Sigmoid colon (tissue), 7 donors: ENCODE measurements around the gene EVC. TPM values are rescaled to one million over a fixed set of nuclear protein-coding genes. Genes with fewer than 3 reads are reported as not detected.
A peak's percentile ranks its signal among the peaks of the same experiment; 100 is the strongest.

Experiments
- DNase-seq: peaks from one replicate; pipeline ENCODE4 v3.0.0-alpha.2; 2019
- H3K27ac ChIP-seq, 4 donors: fragments of 200-600 bp; sonication (generic); one replicate each; pipeline ENCODE4 v1.5.1; 2016 to 2019; ENCODE audit warnings: mild to moderate bottlenecking in 1 of 4
- H3K27me3 ChIP-seq, 3 donors: fragments of 200-600 bp; sonication (generic); one replicate each; pipeline ENCODE4 v1.5.1; 2019; ENCODE audit warnings: mild to moderate bottlenecking in 1 of 3
- H3K36me3 ChIP-seq, 4 donors: fragments of 200-600 bp; sonication (generic); one replicate each; pipeline ENCODE4 v1.5.1; 2016 to 2019
- H3K4me1 ChIP-seq, 4 donors: fragments of 200-600 bp; sonication (generic); one replicate each; pipeline ENCODE4 v1.5.1; 2017 to 2019
- H3K4me3 ChIP-seq, 4 donors: fragments of 200-600 bp; sonication (generic); one replicate each; pipeline ENCODE4 v1.5.1; 2017 to 2019; ENCODE audit warnings: mild to moderate bottlenecking in 2 of 4, moderate library complexity in 1 of 4
- H3K9me3 ChIP-seq, 4 donors: fragments of 200-600 bp in 3 of 4; sonication (generic) in 3 of 4; one replicate each; pipeline versions ENCODE4 v1.5.1 to v1.6.1; 2013 to 2019
- EP300 ChIP-seq, 4 donors: sonication (generic); formaldehyde crosslinking; IDR thresholded peaks; one replicate each; pipeline ENCODE4 v1.6.1; 2017; ENCODE audit warnings: antibody characterized with exemption in 4 of 4
- POLR2A ChIP-seq, 2 donors: fragments of 450-650 bp; IDR thresholded peaks; one replicate each; pipeline ENCODE4 v1.6.1; 2016; ENCODE audit warnings: antibody characterized with exemption in 2 of 2, mild to moderate bottlenecking in 2 of 2, moderate library complexity in 2 of 2
- POLR2AphosphoS5 ChIP-seq, 4 donors: sonication (generic); formaldehyde crosslinking; IDR thresholded peaks; one replicate each; pipeline ENCODE4 v1.6.1; 2017; ENCODE audit warnings: antibody characterized with exemption in 4 of 4
- WGBS, 2 donors: extraction: QIAGEN DNeasy Blood & Tissue Kit; methylation state at CpG; one replicate each; pipeline ENCODE4 v1.1.7; 2013; 5-methylcytosine and 5-hydroxymethylcytosine counted together
- intact Hi-C: fragments of 100-400 bp; cut with DNase I; formaldehyde crosslinking; loops from one replicate; pipeline ENCODE4 v1.15.1; 2023
- polyA plus RNA-seq, 3 donors: library from polyadenylated mRNA; stranded (reverse); fragments of 200-250 nt; gene quantifications; one replicate each; pipeline ENCODE4 v1.2.3, GENCODE V29; 2013
- total RNA-seq, 4 donors: library from RNA; depleted of rRNA; stranded (reverse); fragments of >200 nt; gene quantifications; one replicate each; pipeline ENCODE4 v1.1.0, GENCODE V29; 2016
- TF ChIP-seq, protein P1 (sequence below), 4 experiments: fragments of 450-650 bp in 3 of 4; fragments of 200-600 bp in 1 of 4; IDR thresholded peaks; one replicate each; pipeline ENCODE4 v1.5.1; 2016 to 2019; ENCODE audit warnings: antibody characterized with exemption in 4 of 4, mild to moderate bottlenecking in 3 of 4, moderate library complexity in 2 of 4
- donor health status: healthy with polysubstance abuse.
- donor health status: Bipolar disorder and iron deficiency.
- donor health status: healthy.

EVC gene
- total and polyA plus RNA-seq, 7 donors: 0.46 to 35.2 (median 15.6) TPM

DNA sequence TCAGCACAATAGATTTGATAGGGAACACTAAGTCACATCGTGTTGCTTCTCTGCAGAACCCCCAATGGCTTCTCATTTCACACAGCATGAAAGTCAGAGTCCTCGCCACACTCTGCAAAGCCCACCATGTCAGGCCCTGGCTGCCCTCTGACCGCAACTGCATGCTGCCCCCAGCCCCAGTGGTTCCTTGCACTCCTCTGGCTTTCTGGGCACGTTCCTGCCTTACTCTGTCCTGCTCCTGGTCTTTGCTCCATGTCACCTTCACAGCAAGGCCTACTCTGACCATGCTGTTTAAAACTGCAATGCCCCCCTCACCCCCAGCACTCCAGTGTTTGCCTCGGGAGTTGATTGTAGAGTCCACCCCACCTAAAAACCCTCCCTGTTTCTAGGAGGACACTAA is 78.1 kb downstream of the EVC start:
- H3K36me3 ChIP-seq: peaks cover 2 to 60% (median 13%) of the 10 kb centered on the region in 4 donors
- no peak for TF ChIP-seq POLR2A (IDR thresholded peaks at IDR 0.05)
- no peak for TF ChIP-seq EP300 (IDR thresholded peaks at IDR 0.05)
- no peak for TF ChIP-seq POLR2AphosphoS5 (IDR thresholded peaks at IDR 0.05)
- TF ChIP-seq, protein P1, sequence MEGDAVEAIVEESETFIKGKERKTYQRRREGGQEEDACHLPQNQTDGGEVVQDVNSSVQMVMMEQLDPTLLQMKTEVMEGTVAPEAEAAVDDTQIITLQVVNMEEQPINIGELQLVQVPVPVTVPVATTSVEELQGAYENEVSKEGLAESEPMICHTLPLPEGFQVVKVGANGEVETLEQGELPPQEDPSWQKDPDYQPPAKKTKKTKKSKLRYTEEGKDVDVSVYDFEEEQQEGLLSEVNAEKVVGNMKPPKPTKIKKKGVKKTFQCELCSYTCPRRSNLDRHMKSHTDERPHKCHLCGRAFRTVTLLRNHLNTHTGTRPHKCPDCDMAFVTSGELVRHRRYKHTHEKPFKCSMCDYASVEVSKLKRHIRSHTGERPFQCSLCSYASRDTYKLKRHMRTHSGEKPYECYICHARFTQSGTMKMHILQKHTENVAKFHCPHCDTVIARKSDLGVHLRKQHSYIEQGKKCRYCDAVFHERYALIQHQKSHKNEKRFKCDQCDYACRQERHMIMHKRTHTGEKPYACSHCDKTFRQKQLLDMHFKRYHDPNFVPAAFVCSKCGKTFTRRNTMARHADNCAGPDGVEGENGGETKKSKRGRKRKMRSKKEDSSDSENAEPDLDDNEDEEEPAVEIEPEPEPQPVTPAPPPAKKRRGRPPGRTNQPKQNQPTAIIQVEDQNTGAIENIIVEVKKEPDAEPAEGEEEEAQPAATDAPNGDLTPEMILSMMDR (IDR thresholded peaks at IDR 0.05): no peak
- H3K4me1 ChIP-seq: no peaks in the 10 kb centered on the region
- WGBS, 2 donors: 78 to 89% methylated on average over 5 of the region's 5 CpGs
- intact Hi-C loops: no loop called here
- H3K9me3 ChIP-seq: no peaks in the 10 kb centered on the region
- H3K27ac ChIP-seq: no peak overlapping the region
- no peaks in the 10 kb centered on the region for H3K27me3 ChIP-seq
- H3K4me3 ChIP-seq: no peak overlapping the region
- DNase-seq: peak; percentile 46

DNA sequence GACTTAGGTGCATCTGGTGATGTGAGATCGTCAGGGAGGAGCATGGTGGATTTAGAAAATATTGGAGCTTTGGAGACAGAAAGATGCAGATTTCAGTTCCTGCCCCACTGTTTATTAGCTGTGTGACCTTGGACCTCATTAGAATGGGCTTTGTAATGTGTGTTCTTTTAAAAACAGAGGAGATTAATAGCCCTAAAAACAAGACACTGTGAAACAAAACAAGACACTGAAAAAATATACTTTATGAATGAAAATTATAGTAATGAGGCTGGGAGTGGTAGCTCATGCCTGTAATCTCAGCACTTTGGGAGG is 79.5 kb downstream of the EVC start:
- Histone ChIP-seq H3K4me1 (no peaks in the 10 kb centered on the region), H3K27me3 (no peaks in the 10 kb centered on the region), H3K9me3 (no peaks in the 10 kb centered on the region), H3K4me3 (no peak overlapping the region), H3K36me3 (peaks cover 0 to 58% (median 15%) of the 10 kb centered on the region in 4 donors), H3K27ac (no peak overlapping the region)
- no peak for TF ChIP-seq EP300 (IDR thresholded peaks at IDR 0.05)
- TF ChIP-seq, protein P1 (IDR thresholded peaks at IDR 0.05): no peak
- TF ChIP-seq POLR2A (IDR thresholded peaks at IDR 0.05): no peak
- 27 to 46% methylated on average over 1 of the region's 1 CpG for WGBS, 2 donors
- intact Hi-C loops: no loop called here
- DNase-seq: no peak

DNA sequence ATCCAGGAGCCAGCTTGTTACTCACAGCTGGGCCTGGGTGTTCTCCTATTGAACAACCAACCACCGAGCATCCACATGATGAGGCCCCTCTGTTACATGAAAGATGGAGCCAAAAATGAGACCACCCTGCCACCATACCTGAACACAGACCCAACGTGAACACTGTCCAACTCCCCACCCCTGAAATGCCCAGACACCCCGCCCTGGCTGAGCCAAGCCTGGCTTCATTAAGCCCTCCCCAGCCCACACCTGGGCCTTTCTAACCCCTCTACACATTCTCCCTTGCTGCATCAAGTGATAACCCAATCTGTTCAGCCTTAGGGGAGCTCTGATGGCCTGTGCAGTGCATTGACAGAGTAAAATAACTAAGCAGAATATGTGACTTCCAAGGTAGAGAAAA is 80.7 kb downstream of the EVC start:
- Histone ChIP-seq H3K4me1 (no peaks in the 10 kb centered on the region), H3K27ac (no peak overlapping the region), H3K4me3 (no peak overlapping the region), H3K36me3 (peaks cover 0 to 59% (median 18%) of the 10 kb centered on the region in 4 donors), H3K27me3 (no peaks in the 10 kb centered on the region), H3K9me3 (no peaks in the 10 kb centered on the region)
- intact Hi-C loops: no loop called here
- peak; percentile 19 for DNase-seq
- TF ChIP-seq POLR2A (IDR thresholded peaks at IDR 0.05) (no peak), EP300 (IDR thresholded peaks at IDR 0.05) (no peak), POLR2AphosphoS5 (IDR thresholded peaks at IDR 0.05) (no peak)
- TF ChIP-seq, protein P1 (IDR thresholded peaks at IDR 0.05): no peak
- 37 to 73% methylated on average over 3 of the region's 3 CpGs for WGBS, 2 donors

DNA sequence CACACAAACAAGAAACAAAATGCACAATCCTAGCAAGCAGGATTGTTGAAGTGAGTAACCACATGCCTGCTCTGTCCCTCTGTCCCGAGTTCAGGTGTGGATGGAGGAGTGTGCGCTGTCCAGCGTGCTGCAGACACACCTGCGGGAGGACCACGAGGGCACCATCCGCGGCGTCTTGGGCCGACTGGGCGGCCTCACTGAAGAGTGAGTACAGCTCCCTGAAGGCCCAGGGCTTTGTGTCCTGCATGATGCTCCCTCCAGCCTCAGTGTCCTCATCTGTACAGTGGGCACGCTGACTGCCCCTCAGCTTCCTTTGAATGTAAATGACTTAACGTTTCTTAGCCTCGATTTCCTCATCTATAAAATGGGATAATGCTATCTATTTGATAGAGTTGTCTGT is 82.5 kb downstream of the EVC start:
- no peaks in the 10 kb centered on the region for H3K9me3 ChIP-seq
- no peaks in the 10 kb centered on the region for H3K27me3 ChIP-seq
- DNase-seq: peak; percentile 50
- H3K36me3 ChIP-seq: peaks cover 10 to 59% (median 19%) of the 10 kb centered on the region in 4 donors
- intact Hi-C loops: no loop called here
- TF ChIP-seq POLR2AphosphoS5 (IDR thresholded peaks at IDR 0.05): no peak
- no peak for TF ChIP-seq EP300 (IDR thresholded peaks at IDR 0.05)
- TF ChIP-seq POLR2A (IDR thresholded peaks at IDR 0.05): no peak
- TF ChIP-seq, protein P1 (IDR thresholded peaks at IDR 0.05): no peak
- no peak overlapping the region for H3K27ac ChIP-seq
- no peak overlapping the region for H3K4me3 ChIP-seq
- WGBS, 2 donors: 91 to 94% methylated on average over 13 of the region's 13 CpGs
- H3K4me1 ChIP-seq: no peaks in the 10 kb centered on the region

DNA sequence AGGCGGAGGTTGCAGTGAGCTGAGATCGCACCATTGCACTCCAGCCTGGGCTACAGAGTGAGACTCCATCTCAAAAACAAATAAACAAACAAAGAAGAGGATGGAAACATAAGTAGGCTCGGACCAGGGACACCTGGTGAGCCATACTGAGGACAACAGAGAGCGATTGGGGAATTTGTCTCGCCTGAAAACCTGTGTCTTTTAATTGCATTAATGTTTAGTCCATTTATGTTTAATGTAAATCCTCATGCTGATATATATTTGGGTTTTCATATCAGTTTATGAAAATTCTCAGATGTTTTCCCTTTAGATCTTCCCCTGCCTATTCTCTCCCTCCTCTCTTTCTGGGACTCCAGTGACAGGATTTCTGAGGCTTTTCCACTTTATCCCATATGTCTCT is 84.6 kb downstream of the EVC start:
- no peak for TF ChIP-seq POLR2A (IDR thresholded peaks at IDR 0.05)
- 90 to 91% methylated on average over 5 of the region's 5 CpGs for WGBS, 2 donors
- no peak for DNase-seq
- intact Hi-C loops: no loop called here
- H3K9me3 ChIP-seq: no peaks in the 10 kb centered on the region
- H3K27ac ChIP-seq: no peak overlapping the region
- H3K36me3 ChIP-seq: peaks cover 12 to 59% (median 25%) of the 10 kb centered on the region in 4 donors
- no peaks in the 10 kb centered on the region for H3K27me3 ChIP-seq
- no peak overlapping the region for H3K4me3 ChIP-seq
- no peaks in the 10 kb centered on the region for H3K4me1 ChIP-seq
